Osteocyte (in vitro differentiated cells): ENCODE data around the gene HDAC10. TPM values are rescaled to one million over a fixed set of nuclear protein-coding genes. Genes with fewer than 3 reads are reported as not detected.
A peak's percentile ranks its signal among the peaks of the same experiment; 100 is the strongest.

Experiments
- DNase-seq: peaks from one replicate; pipeline ENCODE4 v3.0.0; 2021; ENCODE audit warnings: mixed read lengths; ENCODE audit not compliant: unreplicated experiment; ENCODE audit errors: extremely low spot score
- H3K27ac Mint-ChIP-seq: one replicate; pipeline ENCODE4 v1.8.0; 2021; ENCODE audit warnings: mild to moderate bottlenecking, mixed read lengths; ENCODE audit not compliant: unreplicated experiment
- H3K27me3 Mint-ChIP-seq: one replicate; pipeline ENCODE4 v1.8.0; 2021; ENCODE audit warnings: mixed read lengths; ENCODE audit not compliant: unreplicated experiment
- H3K36me3 Mint-ChIP-seq: one replicate; pipeline ENCODE4 v1.8.0; 2021; ENCODE audit warnings: mixed read lengths; ENCODE audit not compliant: unreplicated experiment
- H3K4me1 Mint-ChIP-seq: one replicate; pipeline ENCODE4 v1.8.0; 2021; ENCODE audit warnings: mixed read lengths; ENCODE audit not compliant: unreplicated experiment
- H3K4me3 Mint-ChIP-seq: one replicate; pipeline ENCODE4 v1.8.0; 2021; ENCODE audit warnings: mild to moderate bottlenecking, moderate library complexity, mixed read lengths; ENCODE audit not compliant: unreplicated experiment
- H3K9me3 Mint-ChIP-seq: one replicate; pipeline ENCODE4 v1.8.0; 2021; ENCODE audit warnings: mixed read lengths; ENCODE audit not compliant: unreplicated experiment
- total RNA-seq: library from RNA; stranded (reverse); gene quantifications from 2 replicates; pipeline ENCODE4 v1.2.1, GENCODE V29; 2021
- TF ChIP-seq, protein P1 (sequence below): fragments of 200-600 bp; sonication (generic); IDR thresholded peaks from 2 replicates; pipeline ENCODE4 v1.5.0; 2021; ENCODE audit warnings: antibody characterized with exemption, mild to moderate bottlenecking, moderate library complexity

The HDAC10 gene
- total RNA-seq, 1 donor from 2014 or later = 38.3 TPM

DNA sequence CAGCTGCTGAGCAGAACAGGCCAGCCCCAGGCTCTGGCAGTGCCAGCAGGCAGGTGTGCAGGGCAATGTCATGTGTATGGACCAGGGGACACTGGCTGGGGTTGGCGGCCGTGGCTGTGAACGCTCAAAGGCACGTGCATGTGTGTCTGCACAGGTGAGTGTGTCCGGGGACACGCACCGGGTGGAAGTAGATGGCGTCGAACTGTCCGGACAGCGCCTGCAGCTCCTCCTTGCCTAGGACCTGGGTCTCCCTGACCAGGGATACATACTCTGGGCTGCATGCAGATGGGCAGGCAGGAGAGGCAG lies 863 bp downstream of the HDAC10 start:
- Mint-ChIP-seq H3K4me1 (peaks cover 10% of the 10 kb centered on the region), H3K9me3 (no peaks in the 10 kb centered on the region), H3K36me3 (no peaks in the 10 kb centered on the region), H3K27me3 (no peaks in the 10 kb centered on the region), H3K4me3 (peak overlapping the region; percentile 76), H3K27ac (peak overlapping the region; percentile 4)
- TF ChIP-seq, protein P1, sequence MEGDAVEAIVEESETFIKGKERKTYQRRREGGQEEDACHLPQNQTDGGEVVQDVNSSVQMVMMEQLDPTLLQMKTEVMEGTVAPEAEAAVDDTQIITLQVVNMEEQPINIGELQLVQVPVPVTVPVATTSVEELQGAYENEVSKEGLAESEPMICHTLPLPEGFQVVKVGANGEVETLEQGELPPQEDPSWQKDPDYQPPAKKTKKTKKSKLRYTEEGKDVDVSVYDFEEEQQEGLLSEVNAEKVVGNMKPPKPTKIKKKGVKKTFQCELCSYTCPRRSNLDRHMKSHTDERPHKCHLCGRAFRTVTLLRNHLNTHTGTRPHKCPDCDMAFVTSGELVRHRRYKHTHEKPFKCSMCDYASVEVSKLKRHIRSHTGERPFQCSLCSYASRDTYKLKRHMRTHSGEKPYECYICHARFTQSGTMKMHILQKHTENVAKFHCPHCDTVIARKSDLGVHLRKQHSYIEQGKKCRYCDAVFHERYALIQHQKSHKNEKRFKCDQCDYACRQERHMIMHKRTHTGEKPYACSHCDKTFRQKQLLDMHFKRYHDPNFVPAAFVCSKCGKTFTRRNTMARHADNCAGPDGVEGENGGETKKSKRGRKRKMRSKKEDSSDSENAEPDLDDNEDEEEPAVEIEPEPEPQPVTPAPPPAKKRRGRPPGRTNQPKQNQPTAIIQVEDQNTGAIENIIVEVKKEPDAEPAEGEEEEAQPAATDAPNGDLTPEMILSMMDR = no peak
- no peak for DNase-seq

DNA sequence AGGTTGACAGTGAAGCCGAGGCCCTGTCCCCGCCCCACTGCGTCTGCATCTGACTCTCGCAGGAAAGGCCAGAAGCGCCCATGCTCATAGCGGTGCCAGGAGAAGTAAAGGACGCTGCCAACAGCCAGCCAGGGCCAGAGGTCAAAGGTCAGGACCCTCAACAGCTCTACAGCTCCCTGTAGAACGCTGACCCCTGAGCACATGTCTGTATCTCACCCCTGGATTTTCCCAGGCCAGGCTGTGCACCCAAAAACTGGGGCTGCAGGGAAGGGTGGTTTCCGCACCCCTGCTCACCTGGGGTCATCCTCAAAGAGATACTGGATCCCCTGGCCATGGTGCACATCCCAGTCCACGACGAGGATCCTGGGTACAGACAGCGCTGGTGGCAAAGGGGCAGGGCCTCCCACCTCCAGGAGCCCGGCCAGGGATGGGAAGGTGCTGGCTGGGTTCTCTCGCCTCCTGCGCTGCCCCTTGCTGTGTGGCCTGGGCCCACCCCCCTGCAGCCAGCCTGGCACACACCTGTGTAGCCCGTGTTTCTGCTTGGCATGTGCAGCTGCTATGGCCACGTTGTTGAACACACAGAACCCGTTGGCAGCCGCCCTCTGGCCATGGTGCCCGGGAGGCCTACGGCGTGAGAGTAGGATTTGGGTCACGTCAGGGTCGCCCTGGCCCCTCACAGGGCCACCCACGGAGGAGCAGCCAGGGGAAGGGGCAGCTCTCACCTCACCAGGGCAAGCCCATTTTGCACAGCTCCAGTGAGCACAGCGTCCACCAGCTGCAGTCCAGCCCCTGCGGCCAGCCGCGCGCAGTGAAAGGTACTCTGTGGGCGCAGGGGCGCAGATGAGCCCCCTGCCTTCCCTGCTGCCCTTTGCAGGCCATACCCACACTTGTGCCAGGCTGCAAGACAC lies 1.5 kb downstream of the HDAC10 start:
- no peak overlapping the region for H3K27ac Mint-ChIP-seq
- peak overlapping the region; percentile 76 for H3K4me3 Mint-ChIP-seq
- peaks cover 12% of the 10 kb centered on the region for H3K4me1 Mint-ChIP-seq
- DNase-seq = no peak
- peaks cover 2% of the 10 kb centered on the region for H3K36me3 Mint-ChIP-seq
- no peaks in the 10 kb centered on the region for H3K27me3 Mint-ChIP-seq
- TF ChIP-seq, protein P1 = no peak
- no peaks in the 10 kb centered on the region for H3K9me3 Mint-ChIP-seq

GRCh38 chr22:50248196-50249081 lies 2.6 kb downstream of the HDAC10 start:
- Mint-ChIP-seq H3K27ac (no peak overlapping the region), H3K36me3 (peaks cover 2% of the 10 kb centered on the region), H3K4me1 (peaks cover 18% of the 10 kb centered on the region), H3K4me3 (no peak overlapping the region), H3K9me3 (no peaks in the 10 kb centered on the region), H3K27me3 (no peaks in the 10 kb centered on the region)
- TF ChIP-seq, protein P1 = no peak
- DNase-seq = no peak

DNA sequence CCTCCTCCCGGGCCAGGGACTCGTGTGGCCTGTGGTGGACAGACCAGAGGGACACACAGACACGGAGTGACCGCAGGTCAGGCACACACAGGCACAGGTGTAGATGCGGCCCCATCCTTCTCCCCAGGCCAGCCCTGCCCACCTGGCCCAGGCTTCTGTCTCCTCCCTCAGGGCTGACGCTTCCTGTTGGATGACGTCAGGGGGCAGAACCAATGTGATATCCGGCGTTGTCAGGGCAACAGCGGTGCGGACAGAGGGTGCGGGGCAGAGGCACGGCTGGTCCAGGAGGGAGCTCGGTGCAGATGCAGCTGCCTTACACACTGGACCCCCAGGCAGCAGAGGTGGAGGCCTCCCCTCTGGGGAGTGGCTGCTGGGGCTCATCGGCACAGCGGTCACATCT lies 3.3 kb downstream of the HDAC10 start:
- no peak for DNase-seq
- H3K27ac Mint-ChIP-seq = no peak overlapping the region
- H3K4me1 Mint-ChIP-seq = peaks cover 24% of the 10 kb centered on the region
- H3K27me3 Mint-ChIP-seq = no peaks in the 10 kb centered on the region
- H3K36me3 Mint-ChIP-seq = peaks cover 2% of the 10 kb centered on the region
- no peak overlapping the region for H3K4me3 Mint-ChIP-seq
- TF ChIP-seq, protein P1 = no peak
- no peaks in the 10 kb centered on the region for H3K9me3 Mint-ChIP-seq
